Coronary artery (tissue), 2 donors: Measurements from ENCODE around the gene DEPDC4.
"Not testable (repeated sequence)": the region's sequence is repeated elsewhere in the genome, so short reads cannot be mapped to it uniquely, and the experiment has no call there.

ENCODE experiments used
- DNase-seq: peaks from one replicate; pipeline ENCODE4 v3.0.0-alpha.2; 2017; ENCODE audit warnings: low spot score
- H3K27ac ChIP-seq, 2 donors: fragments of 200-600 bp; sonication (generic); one replicate each; pipeline ENCODE4 v1.5.1; 2016 to 2019
- H3K4me3 ChIP-seq: fragments of 200-600 bp; sonication (generic); 2 replicates; pipeline ENCODE4 v1.5.1; 2016; ENCODE audit warnings: mild to moderate bottlenecking, moderate library complexity
- TF ChIP-seq, protein P1 (sequence below): fragments of 200-600 bp; sonication (generic); IDR thresholded peaks from one replicate; pipeline ENCODE4 v1.5.1; 2019; ENCODE audit warnings: antibody characterized with exemption

Gene DEPDC4

DNA sequence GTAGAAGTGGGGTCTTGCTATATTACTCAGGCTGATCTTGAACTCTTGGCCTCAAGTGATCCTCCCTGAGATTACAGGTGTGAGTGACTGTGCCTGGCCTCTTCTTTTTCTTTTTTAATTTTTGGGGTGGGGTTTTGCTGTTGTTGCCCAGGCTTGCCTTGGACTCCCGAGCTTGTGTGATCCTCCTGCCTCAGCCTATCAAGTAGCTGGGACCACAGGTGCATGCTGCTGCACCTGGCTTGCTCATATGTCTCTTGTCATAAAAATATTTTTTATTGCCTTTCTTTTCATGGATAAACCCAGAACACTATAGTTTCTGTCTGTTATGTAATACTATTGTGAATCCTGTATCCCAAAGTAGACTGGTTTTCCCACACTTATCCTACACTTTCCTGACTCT is 26.1 kb upstream of the DEPDC4 start:
- TF ChIP-seq, protein P1, sequence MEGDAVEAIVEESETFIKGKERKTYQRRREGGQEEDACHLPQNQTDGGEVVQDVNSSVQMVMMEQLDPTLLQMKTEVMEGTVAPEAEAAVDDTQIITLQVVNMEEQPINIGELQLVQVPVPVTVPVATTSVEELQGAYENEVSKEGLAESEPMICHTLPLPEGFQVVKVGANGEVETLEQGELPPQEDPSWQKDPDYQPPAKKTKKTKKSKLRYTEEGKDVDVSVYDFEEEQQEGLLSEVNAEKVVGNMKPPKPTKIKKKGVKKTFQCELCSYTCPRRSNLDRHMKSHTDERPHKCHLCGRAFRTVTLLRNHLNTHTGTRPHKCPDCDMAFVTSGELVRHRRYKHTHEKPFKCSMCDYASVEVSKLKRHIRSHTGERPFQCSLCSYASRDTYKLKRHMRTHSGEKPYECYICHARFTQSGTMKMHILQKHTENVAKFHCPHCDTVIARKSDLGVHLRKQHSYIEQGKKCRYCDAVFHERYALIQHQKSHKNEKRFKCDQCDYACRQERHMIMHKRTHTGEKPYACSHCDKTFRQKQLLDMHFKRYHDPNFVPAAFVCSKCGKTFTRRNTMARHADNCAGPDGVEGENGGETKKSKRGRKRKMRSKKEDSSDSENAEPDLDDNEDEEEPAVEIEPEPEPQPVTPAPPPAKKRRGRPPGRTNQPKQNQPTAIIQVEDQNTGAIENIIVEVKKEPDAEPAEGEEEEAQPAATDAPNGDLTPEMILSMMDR: no peak
- DNase-seq: no peak
- H3K4me3 ChIP-seq: no peak overlapping the region
- H3K27ac ChIP-seq: no peak overlapping the region

DNA sequence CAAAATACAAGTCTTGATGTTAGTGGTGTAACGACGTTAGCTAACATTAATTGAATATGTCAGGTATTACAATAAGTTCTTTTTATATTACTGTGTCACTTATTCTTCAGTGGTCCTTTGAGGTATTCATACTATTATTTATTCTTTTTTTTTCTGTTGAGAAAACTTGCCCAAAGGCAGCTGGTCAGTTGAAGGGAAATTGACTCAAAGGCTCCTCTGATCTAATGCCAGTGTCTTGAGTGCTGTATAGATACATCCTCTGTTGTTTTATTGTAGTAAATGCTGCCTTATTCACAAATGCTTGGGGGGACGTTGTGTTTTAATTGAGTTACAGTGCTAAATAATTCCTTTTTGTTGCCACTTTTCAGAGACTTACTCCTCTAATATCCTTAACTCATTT is 23.1 kb upstream of the DEPDC4 start:
- TF ChIP-seq, protein P1: no peak
- DNase-seq: no peak
- no peak overlapping the region for H3K27ac ChIP-seq
- H3K4me3 ChIP-seq: no peak overlapping the region

DNA sequence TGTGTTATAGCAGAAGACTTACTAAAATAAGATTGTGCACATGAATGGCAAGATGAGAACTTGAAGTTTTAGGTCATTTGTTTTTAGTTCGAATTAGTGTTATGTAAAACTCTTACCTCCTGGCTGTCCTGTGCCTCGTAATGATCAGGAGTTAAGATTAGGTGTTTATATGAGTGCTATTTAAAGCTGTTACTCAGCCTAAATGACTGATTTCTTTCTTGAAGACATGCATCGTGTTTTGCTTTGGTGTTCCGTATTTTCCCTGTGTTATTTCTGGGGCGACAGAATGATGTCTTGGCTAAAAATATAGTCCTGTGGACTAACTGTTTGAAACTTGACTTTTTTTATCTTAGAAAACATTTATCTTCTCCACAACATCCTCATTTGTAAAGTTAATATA is 22.2 kb upstream of the DEPDC4 start:
- TF ChIP-seq, protein P1: no peak
- H3K4me3 ChIP-seq: no peak overlapping the region
- no peak overlapping the region for H3K27ac ChIP-seq
- no peak for DNase-seq

DNA sequence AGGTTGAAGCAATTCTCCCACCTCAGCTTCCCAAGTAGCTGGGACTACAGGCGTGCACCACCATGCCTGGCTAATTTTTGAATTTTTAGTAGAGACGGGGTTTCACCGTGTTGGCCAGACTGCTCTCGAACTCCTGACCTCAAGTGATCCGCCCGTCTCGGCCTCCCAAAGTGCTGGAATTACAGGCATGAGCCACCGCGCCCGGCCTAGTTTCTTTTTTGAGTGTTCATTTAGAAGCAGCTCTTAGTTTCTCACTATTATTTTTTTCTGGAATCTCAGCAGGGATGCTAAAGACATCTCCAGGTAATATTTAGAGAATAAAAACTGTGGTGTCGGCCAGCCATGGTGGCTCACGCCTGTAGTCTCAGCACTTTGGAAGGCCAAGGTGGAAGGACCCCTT is 17.7 kb upstream of the DEPDC4 start:
- not testable (repeated sequence) for DNase-seq, H3K4me3 ChIP-seq

DNA sequence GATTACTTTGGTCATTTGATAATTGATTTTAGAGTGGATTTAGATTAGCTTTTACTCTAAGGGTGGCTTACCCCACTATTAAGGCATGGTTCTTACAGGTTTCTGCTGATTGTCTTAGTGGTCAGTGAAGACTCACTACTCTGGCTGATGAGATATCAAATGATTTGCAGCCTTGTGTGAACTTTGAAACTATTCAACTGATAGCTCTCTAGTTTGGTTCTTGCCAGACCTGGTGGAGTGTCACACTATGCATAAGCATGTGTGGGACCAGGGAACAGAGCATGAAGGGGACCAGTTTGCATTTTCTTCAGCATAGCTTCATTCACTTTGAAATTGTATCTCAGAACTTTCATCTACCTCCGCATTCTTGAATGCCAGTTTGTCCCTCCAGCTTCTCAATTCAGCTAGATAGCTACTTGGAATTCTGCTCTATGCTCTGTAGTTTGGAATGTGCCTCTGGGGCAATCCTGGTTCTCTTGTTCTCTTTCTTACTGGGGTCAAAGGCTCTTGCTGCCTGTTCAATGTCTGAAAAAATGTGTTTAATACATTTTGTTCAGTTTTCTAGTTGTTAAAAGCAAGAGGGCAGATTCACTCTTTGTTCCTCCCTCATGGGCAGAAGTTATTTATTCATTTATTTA is 12.8 kb upstream of the DEPDC4 start:
- Histone ChIP-seq H3K27ac (no peak overlapping the region), H3K4me3 (no peak overlapping the region)
- DNase-seq: no peak
- TF ChIP-seq, protein P1: no peak

More for the DNA sequence above, 17.7 kb upstream of the DEPDC4 start:
- H3K27ac ChIP-seq: not testable (repeated sequence)

DNA sequence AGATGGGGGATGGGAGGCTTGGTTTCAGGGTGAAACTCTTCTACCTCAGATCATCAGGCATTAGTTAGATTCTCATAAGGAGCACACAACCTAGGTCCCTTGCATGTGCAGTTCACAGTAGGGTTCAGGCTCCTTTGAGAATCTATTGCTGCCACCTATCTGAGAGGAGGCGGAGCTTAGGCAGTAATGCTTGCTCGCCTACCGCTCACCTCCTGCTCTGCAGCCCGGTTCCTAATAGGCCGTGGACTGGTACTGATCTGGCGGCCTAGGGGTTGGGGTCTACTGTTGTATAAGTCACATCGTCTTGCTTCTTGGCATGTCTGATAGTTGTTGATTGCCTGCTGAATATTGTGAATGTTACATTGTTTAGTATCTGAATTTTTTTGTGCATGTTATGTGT is 12.3 kb upstream of the DEPDC4 start:
- TF ChIP-seq, protein P1: no peak
- Histone ChIP-seq H3K27ac (no peak overlapping the region), H3K4me3 (no peak overlapping the region)
- no peak for DNase-seq

DNA sequence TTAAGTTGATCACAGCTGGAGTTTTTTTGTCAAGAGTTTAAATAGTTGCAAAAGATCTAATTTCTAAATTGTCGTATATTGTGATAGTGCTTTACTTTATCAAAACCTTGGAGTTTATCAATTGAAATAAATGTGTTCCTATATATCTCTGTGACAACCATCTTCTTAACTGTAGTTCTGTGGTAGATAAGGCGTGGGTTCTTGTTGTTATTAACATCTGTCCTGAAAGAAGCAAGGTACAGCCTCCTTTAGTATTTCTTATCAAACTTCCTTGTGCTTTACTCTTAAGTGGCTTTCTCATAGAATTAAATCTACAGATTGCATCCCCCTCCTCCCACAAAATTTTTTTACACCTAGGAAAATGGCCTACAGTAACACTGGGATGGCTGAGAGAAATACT is 7.4 kb upstream of the DEPDC4 start:
- Histone ChIP-seq H3K27ac (no peak overlapping the region), H3K4me3 (no peak overlapping the region)
- no peak for DNase-seq
- TF ChIP-seq, protein P1: no peak

DNA sequence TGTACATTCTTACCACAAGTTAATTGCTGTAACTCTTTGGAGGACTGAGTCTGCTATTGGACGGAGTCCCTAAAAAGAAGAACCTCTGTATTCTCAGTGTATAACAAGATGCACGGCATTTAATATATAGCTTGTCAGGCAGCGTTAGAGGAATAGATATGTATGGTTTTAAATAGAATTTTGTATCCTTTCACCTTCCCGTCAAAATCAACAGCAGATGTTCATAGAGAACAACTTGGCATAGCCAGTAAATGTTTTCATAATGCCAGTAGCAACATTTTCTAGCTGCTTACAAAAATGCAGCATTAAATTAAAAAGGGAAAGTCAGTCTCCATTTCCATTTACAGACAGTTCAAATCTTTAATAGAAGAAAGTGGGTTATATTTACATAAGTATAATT is 6.9 kb upstream of the DEPDC4 start:
- no peak overlapping the region for H3K27ac ChIP-seq
- TF ChIP-seq, protein P1: no peak
- no peak overlapping the region for H3K4me3 ChIP-seq
- DNase-seq: no peak
